Measurements from ENCODE around the gene RARB. TPM values are rescaled to one million over a fixed set of nuclear protein-coding genes. Genes with fewer than 3 reads are reported as not detected.

RARB gene
- total RNA-seq, 1 experiment from 2014 or later = not detected

DNA sequence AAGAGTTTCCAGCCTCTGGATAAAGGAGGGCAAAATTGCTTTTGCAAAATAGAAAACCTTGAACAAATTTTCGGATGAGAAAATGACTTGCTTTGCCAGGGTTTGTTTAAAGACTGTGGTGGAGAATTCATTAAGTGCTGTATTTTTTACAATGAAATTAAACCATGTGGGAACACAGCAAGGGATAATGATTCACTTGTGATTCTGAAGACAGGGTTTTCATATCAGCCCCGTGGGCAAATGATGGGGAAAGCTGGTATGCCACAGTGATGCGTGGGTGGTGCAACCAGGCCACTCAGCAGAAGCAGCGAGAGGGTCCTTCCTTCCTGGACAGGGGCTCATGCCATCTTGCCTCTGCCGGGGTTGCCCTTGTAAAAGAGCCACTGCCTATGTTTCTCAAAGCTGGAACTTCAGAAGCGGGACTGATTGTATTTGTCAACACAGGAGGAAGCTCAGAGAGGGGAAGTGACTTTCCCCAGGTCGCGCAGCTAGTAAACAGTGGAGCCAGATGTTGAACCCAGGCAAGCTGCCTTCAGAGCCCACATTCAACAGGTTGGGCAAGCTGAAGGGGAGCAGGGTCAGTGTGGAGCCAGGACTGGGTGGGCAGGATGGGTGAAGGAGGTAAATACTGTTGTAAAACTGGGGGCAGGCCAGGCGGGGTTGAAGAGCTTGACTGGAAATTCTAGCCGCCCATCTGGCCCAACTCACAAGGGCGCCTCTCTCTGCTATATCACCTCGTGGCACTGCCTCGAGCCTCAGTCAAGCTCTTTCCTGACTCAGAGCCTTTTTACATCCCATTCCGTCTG is 157.5 kb downstream of the RARB start:
- Histone ChIP-seq H3K79me2 (ENCODE audit: low read length) (no peaks in the 10 kb centered on the region), H4K20me1 (ENCODE audit: low read length) (no peaks in the 10 kb centered on the region), H3K27ac (ENCODE audit: low read length) (no peak overlapping the region), H2AFZ (ENCODE audit: low read length) (no peak overlapping the region), H3K36me3 (ENCODE audit: low read depth, low read length) (no peaks in the 10 kb centered on the region), H3K4me3 (ENCODE audit: low read length) (no peak overlapping the region), H3K9me3 (ENCODE audit: low read length) (no peaks in the 10 kb centered on the region), H3K9ac (ENCODE audit: low read length) (no peak overlapping the region), H3K4me2 (ENCODE audit: low read length) (no peak overlapping the region), H3K4me1 (ENCODE audit: insufficient read depth, low read length) (peaks cover 12% of the 10 kb centered on the region), H3K27me3 (ENCODE audit: low read length) (no peaks in the 10 kb centered on the region), H3K9me2 (replicated peaks; ENCODE audit: low read length) (no peaks in the 10 kb centered on the region), H3F3A (ENCODE audit: low read length, unreplicated experiment) (no peaks in the 10 kb centered on the region)
- DNase-seq = no peak
- CTCF ChIA-PET = no interaction called here
- no TSS peak for BruUV-seq (replicated peaks)
- intact Hi-C loops (cut with micrococcal nuclease) = no loop called here
- TF ChIP-seq EZH2 (IDR thresholded peaks at IDR 0.05; ENCODE audit: low read length, unreplicated experiment) = no peak
- TF ChIP-seq EZH2phosphoT487 (IDR thresholded peaks at IDR 0.05; ENCODE audit: borderline replicate concordance, low read length) = no peak
- TF ChIP-seq, protein P1, sequence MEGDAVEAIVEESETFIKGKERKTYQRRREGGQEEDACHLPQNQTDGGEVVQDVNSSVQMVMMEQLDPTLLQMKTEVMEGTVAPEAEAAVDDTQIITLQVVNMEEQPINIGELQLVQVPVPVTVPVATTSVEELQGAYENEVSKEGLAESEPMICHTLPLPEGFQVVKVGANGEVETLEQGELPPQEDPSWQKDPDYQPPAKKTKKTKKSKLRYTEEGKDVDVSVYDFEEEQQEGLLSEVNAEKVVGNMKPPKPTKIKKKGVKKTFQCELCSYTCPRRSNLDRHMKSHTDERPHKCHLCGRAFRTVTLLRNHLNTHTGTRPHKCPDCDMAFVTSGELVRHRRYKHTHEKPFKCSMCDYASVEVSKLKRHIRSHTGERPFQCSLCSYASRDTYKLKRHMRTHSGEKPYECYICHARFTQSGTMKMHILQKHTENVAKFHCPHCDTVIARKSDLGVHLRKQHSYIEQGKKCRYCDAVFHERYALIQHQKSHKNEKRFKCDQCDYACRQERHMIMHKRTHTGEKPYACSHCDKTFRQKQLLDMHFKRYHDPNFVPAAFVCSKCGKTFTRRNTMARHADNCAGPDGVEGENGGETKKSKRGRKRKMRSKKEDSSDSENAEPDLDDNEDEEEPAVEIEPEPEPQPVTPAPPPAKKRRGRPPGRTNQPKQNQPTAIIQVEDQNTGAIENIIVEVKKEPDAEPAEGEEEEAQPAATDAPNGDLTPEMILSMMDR (conservative IDR thresholded peaks at IDR 0.05; ENCODE audit: low read depth, low read length) = no peak
- POLR2A ChIA-PET (ENCODE audit: unreplicated experiment) = interaction anchor here (0.6 kb wide), 1 partner anchor 115 kb away, joined by 3 read pairs; no protein-coding TSS in a partner anchor
- no peak for ATAC-seq

DNA sequence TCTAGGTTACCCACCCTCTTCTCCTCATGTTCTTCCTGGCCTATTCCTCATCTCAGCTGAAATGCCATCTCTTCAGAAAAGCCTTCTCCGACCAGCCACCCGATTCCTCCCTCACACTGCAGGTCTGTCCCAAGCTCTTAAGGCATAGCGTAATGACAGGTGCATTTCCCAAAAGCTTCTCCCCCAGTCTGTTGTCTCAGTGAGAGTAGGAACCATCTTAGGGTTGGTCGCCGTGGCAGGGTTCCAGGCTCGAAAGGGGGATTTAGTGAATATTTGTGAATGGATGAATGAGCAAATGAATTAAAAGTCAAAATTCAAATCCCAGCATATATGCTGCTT is 158.1 kb downstream of the RARB start:
- no peak overlapping the region for H3K4me3 ChIP-seq (ENCODE audit: low read length)
- ChIA-PET POLR2A (ENCODE audit: unreplicated experiment) (interaction anchor here (0.6 kb wide), 1 partner anchor 116 kb away, joined by 3 read pairs; no protein-coding TSS in a partner anchor), CTCF (no interaction called here)
- H4K20me1 ChIP-seq (ENCODE audit: low read length) = no peaks in the 10 kb centered on the region
- no peak overlapping the region for H3K27ac ChIP-seq (ENCODE audit: low read length)
- H2AFZ ChIP-seq (ENCODE audit: low read length) = no peak overlapping the region
- no peak overlapping the region for H3K4me2 ChIP-seq (ENCODE audit: low read length)
- no peaks in the 10 kb centered on the region for H3F3A ChIP-seq (ENCODE audit: low read length, unreplicated experiment)
- H3K27me3 ChIP-seq (ENCODE audit: low read length) = no peaks in the 10 kb centered on the region
- ATAC-seq (no peak), DNase-seq (no peak)
- H3K9ac ChIP-seq (ENCODE audit: low read length) = no peak overlapping the region
- BruUV-seq (replicated peaks) = no TSS peak
- intact Hi-C loops (cut with micrococcal nuclease) = no loop called here
- H3K9me3 ChIP-seq (ENCODE audit: low read length) = no peaks in the 10 kb centered on the region
- no peak for TF ChIP-seq EZH2 (IDR thresholded peaks at IDR 0.05; ENCODE audit: low read length, unreplicated experiment)
- TF ChIP-seq, protein P1 (conservative IDR thresholded peaks at IDR 0.05; ENCODE audit: low read depth, low read length) = no peak
- no peak for TF ChIP-seq EZH2phosphoT487 (IDR thresholded peaks at IDR 0.05; ENCODE audit: borderline replicate concordance, low read length)
- H3K4me1 ChIP-seq (ENCODE audit: insufficient read depth, low read length) = peaks cover 12% of the 10 kb centered on the region
- H3K79me2 ChIP-seq (ENCODE audit: low read length) = no peaks in the 10 kb centered on the region
- H3K9me2 ChIP-seq (replicated peaks; ENCODE audit: low read length) = no peaks in the 10 kb centered on the region
- H3K36me3 ChIP-seq (ENCODE audit: low read depth, low read length) = no peaks in the 10 kb centered on the region

DNA sequence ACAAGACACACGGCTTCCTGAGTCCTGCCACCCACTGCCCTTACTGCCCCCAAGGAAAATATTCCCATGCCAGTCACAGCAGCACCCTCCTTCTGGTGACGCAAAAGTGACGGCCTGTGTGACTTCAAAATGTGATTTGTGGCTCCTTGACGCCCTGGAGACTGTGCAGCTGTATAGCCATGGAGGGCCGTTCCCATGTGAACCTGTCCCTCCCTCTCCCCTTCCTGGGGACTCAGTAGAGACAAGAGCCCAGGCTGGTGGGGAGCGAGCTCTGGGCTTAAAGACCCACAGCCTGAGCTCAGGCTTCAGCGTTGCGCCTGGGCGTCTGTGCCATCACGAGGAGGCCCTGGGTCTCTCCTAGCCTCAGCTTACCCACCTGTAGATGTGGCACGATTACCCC is 158.5 kb downstream of the RARB start:
- Histone ChIP-seq H3K9ac (ENCODE audit: low read length) (no peak overlapping the region), H3K79me2 (ENCODE audit: low read length) (no peaks in the 10 kb centered on the region), H3K36me3 (ENCODE audit: low read depth, low read length) (no peaks in the 10 kb centered on the region), H2AFZ (ENCODE audit: low read length) (no peak overlapping the region), H3K9me2 (replicated peaks; ENCODE audit: low read length) (no peaks in the 10 kb centered on the region), H3K27me3 (ENCODE audit: low read length) (no peaks in the 10 kb centered on the region), H3K4me1 (ENCODE audit: insufficient read depth, low read length) (peaks cover 12% of the 10 kb centered on the region), H4K20me1 (ENCODE audit: low read length) (no peaks in the 10 kb centered on the region), H3K4me2 (ENCODE audit: low read length) (no peak overlapping the region), H3K27ac (ENCODE audit: low read length) (no peak overlapping the region), H3K4me3 (ENCODE audit: low read length) (no peak overlapping the region), H3K9me3 (ENCODE audit: low read length) (no peaks in the 10 kb centered on the region), H3F3A (ENCODE audit: low read length, unreplicated experiment) (no peaks in the 10 kb centered on the region)
- no peak for ATAC-seq
- TF ChIP-seq EZH2phosphoT487 (IDR thresholded peaks at IDR 0.05; ENCODE audit: borderline replicate concordance, low read length) = no peak
- no peak for TF ChIP-seq EZH2 (IDR thresholded peaks at IDR 0.05; ENCODE audit: low read length, unreplicated experiment)
- TF ChIP-seq, protein P1 (conservative IDR thresholded peaks at IDR 0.05; ENCODE audit: low read depth, low read length) = no peak
- POLR2A ChIA-PET (ENCODE audit: unreplicated experiment) = no interaction called here
- CTCF ChIA-PET = no interaction called here
- BruUV-seq (replicated peaks) = no TSS peak
- DNase-seq = no peak
- intact Hi-C loops (cut with micrococcal nuclease) = no loop called here

All from PC-3 (cell line).